Uterus (tissue), 2 donors: ENCODE measurements around the gene ZNF324.

ENCODE experiments used
- POLR2A ChIP-seq, 2 donors: fragments of 450-650 bp; IDR thresholded peaks; one replicate each; pipeline ENCODE4 v1.6.1; 2016; ENCODE audit warnings: antibody characterized with exemption in 2 of 2, mild to moderate bottlenecking in 1 of 2, moderate library complexity in 1 of 2
- TF ChIP-seq, protein P1 (sequence below), 4 experiments: fragments of 200-600 bp in 2 of 4; fragments of 450-650 bp in 2 of 4; sonication (generic) in 2 of 4; IDR thresholded peaks; one replicate each; pipeline ENCODE4 v1.5.1; 2016 to 2019; ENCODE audit warnings: antibody characterized with exemption in 4 of 4, mild to moderate bottlenecking in 2 of 4, moderate library complexity in 1 of 4

- TF ChIP-seq, protein P1, sequence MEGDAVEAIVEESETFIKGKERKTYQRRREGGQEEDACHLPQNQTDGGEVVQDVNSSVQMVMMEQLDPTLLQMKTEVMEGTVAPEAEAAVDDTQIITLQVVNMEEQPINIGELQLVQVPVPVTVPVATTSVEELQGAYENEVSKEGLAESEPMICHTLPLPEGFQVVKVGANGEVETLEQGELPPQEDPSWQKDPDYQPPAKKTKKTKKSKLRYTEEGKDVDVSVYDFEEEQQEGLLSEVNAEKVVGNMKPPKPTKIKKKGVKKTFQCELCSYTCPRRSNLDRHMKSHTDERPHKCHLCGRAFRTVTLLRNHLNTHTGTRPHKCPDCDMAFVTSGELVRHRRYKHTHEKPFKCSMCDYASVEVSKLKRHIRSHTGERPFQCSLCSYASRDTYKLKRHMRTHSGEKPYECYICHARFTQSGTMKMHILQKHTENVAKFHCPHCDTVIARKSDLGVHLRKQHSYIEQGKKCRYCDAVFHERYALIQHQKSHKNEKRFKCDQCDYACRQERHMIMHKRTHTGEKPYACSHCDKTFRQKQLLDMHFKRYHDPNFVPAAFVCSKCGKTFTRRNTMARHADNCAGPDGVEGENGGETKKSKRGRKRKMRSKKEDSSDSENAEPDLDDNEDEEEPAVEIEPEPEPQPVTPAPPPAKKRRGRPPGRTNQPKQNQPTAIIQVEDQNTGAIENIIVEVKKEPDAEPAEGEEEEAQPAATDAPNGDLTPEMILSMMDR (IDR thresholded peaks at IDR 0.05) = no peak
- TF ChIP-seq POLR2A (IDR thresholded peaks at IDR 0.05) = no peak
These were observed 15.5 kb downstream of the ZNF324 start for GRCh38 chr19:58482372-58482771.
